Activated CD4-positive, alpha-beta T cell treated with anti-CD3 and anti-CD28 coated beads, Interleukin-2, amount 50 U/mL, for 1 hour (primary cell): Measurements from ENCODE around the gene ATP2A2.
A peak's percentile ranks its signal among the peaks of the same experiment; 100 is the strongest.

Source experiments
- DNase-seq: peaks from one replicate; pipeline ENCODE4 v3.0.0-alpha.2; 2020

ATP2A2 gene

GRCh38 chr12:110262442-110263388, 18.3 kb upstream of the ATP2A2 start:
- no peak for DNase-seq

DNA sequence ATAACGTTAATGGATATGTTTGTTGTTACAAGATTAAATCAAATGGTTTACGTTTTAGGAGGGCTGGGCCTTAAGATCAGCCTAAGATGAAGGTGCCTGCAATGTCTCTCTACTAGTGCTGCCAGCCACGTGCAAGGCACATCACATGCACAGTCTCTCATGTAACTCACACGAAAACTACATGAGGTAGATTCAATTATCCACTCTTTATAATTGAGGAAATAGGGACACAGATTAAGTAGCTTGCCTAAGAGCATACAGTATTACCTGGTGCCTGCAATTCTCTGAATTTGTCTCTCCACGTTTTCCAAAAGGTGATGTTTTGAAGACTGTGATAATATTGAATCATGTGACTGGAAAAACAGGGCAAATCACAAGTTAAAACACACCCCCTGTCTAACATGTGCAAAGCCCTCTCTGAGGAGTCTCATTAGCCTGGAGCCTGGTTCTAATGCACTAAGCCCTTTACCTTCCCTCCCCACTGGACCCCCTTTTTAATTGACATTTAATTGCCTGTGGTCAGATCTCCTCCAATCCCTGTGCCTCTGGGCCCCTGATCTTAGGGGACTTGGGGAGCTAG, 14.6 kb upstream of the ATP2A2 start:
- no peak for DNase-seq

GRCh38 chr12:110266980-110267620, 13.9 kb upstream of the ATP2A2 start:
- no peak for DNase-seq

GRCh38 chr12:110269622-110270124, 11.4 kb upstream of the ATP2A2 start:
- DNase-seq = no peak

DNA sequence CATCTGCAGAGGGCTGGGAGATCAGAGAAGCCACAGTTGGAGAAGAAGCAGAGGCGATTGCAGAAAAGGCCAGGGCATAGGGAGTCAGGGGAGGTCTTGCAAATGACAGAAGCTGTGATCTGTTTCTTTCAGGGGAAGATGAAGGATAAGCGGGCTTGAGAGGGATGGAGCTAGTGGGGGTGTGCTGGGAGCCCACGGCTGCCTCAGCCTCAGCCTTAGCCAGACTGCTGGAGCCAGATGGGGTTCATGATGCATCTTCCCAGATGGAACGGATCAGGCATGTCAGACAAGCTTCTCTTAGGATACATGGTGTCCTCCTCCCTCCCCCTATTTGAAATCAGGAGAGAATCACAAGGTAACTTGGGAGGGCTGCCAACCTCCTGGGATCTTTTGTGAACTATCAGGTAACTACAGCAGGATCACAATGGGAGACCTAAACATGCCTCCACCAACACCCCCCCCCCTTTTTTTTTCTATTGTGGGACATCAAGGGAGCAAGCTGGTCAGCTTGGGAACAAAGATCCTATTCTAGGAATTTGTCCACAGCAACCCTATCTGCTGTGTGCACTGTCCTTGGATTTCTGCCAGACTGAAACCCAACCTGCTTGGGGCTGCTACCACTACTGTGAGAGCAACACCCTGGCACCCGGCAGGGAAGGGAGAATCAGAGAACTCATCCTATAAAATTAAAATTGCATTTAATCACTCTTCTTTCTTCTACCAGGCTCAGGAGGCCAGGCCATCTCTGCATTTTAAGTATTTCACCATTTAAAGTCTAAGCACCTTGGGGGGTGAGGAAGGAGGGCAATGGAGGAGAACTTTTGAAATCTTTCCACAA, 10.7 kb upstream of the ATP2A2 start:
- no peak for DNase-seq

DNA sequence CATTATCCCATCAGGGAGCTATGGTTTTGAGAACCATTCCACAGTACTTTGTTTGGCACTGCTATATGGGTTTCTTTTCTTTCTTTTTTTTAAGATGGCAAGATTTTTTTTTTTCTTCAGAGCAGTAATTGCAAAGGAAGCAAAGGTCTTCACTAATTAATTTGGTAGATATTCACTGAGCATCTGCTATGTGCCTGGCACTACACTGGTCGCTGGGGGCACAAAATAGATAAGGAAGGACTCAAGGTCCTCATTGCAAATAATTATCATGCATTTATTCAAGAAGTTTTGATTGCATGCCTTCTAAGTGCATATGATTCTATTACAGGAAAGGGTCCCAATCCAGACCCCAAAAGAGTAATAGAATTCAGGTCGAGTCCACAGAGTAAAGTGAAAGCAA, 10.0 kb upstream of the ATP2A2 start:
- DNase-seq = no peak

DNA sequence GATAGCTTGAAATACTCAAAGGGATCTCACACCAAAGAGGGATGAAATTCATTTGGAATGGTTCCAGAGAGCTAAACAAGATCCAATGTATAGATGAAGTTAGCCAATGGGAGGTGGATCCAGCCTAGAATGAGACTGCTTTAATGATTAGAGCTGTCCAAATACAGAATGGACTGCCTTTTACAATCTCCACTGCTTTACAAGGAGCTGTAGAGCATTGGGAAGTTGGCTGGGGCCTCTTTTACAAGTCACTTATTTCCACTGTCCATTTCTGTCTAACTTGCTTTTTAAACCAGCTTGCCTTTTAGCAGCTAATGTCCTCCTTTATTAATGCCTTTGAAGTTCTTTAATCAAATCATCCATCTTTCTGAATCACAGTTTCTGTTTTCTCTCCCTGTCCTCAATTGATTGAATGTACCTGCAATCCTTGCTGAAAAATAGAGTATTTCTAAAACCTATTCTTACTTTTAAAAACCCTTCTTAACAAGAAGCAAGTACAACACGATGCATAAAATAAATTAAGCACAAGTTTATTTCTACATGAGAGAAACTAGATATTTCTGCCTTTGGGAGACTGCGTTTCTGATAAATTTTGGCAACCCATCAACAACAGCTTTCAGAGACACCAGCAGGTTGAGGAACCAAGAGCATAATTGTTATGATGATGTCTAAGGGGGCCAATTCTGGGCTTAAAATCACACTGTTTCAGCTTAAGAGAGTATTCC, 3.4 kb upstream of the ATP2A2 start:
- no peak for DNase-seq

GRCh38 chr12:110278255-110278536, 2.9 kb upstream of the ATP2A2 start:
- DNase-seq = no peak

DNA sequence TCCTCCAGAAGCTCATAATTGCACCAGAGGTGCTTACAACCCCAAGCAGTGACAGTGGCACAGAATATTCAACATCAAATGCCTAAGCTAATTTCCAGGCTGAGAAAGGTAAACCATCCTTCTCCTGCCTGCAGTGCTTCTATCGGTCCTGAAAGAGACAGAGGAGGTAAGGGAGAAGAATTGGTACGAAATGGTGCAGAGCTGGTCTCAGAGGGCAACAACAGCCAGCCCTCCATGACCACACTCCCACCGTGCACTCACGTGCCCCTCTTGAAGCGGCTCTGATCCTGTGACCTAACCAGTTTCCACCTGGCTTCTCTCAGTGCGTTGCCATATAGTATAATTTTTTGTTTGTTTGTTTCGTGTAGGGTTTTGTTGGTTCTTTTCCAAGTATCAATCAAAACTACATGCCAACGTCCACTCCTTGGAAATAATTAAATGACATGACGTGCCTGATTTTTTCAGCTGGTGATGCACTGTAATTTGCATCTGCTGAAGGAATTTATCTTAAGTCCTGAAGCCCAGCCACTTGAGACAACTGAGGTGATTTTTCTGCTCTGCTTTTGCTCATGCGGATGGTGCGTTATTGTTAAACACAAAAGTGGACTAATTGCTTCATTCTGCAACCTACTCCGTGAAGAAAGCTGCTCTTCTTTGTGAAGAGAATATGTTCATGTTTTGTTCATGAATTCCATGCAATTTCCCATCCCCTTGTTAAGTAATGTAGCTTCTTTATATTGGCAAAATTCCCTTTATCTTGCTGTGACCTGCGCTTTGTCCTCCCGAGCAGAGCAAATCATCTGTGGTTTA, 1.3 kb upstream of the ATP2A2 start:
- DNase-seq = no peak

DNA sequence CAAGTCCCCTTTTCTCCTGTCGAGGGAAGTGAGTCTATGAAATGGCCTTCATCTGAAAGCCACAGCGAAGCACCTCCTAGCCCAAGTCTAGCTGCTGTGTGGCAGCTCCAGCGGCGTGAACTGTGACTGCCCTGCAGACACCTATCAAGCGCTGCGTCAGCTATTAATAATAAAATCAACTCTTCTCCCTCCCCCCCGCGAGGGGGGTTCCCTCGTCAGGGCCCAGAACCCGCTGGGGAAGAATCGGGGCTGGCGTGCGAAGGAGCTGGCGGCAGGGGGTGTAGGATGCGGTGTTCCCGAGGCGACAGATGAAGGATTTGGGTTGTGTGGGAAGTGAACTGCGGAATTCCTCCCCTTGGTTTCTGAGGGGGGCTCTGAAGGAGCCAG, 662 bp upstream of the ATP2A2 start:
- peak; percentile 50 for DNase-seq

GRCh38 chr12:110281549-110282299, 677 bp downstream of the ATP2A2 start:
- peak; percentile 30 for DNase-seq

DNA sequence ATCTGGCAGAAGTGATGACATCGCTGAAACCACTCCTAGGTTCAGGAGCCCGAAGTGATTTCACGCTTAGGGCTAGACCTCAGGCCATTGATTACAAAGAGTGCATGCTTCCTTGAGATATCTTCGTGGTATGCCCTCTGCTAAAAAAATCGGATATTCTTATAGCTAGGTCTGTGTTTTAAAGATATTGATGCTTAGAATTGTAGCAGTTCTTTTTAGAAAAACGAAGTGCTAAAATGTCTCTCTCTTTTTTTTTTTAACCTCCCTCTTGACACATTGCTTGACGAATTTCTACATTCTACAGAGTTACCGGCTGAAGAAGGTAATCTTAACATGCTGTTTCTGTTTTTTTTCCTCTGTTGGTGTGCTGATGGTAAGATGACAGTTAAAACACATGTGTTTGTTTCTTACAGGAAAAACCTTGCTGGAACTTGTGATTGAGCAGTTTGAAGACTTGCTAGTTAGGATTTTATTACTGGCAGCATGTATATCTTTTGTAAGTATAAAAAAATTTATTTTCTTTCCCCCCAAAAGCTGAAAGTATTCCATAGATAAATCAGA, 1.3 kb downstream of the ATP2A2 start:
- no peak for DNase-seq

DNA sequence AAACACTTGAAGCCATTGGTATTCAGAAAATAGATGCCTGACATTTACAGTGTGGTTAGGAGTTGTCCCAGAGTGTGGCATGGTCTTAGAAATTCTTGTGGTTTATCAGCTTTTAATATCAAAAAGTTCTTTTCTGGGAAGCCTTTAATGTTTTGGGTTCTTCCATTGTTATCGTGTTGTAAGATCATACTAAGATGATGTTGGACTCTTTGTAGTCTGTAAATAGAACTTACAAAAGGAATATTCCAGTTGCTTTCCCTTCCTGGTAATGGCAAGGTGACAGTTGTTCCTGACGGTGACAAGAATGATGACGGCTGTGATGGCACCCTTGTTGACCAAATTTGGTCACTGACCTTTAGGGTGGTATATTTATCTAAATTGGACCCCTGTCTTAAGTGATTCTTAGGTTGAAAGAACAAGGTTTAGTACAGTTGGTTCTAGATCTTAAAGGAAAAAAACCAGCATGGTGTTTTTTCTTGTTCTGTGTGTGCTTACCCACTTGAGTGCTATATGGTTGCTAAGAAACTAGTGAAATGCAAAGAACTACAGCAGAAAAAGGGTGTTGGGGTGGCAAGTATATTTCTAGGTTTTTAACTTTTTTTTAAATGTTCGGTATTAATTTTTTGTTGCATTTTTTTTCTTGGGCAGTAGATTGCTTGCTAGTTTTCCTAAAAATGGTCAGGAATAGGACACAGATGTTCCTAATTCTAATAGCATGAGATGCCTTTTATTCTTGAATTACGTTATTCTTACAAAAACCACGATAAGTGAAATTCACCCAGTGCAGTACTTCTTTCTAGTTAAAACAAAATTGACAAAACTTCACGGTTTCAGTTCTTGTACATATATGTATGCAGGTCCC, 2.1 kb downstream of the ATP2A2 start:
- no peak for DNase-seq

DNA sequence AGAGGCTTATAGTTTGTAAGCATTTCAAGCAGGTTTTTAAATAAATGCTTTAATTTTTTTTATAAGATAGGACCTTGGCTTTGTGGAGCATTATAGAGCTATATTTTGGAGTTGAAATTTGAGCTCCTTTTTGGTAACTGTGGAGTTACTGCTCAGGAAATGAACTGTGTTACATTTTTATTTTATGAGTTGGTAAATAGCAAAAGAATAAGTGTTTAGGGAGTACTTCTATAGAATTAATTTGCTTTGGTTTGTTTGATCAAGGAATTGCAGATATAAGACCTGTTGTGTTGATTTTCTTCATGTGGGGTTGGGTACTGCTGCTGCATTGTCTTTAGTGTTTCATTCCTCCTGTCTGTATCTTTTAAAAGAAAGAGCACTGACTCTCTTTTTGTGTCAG, 3.5 kb downstream of the ATP2A2 start:
- DNase-seq = no peak

DNA sequence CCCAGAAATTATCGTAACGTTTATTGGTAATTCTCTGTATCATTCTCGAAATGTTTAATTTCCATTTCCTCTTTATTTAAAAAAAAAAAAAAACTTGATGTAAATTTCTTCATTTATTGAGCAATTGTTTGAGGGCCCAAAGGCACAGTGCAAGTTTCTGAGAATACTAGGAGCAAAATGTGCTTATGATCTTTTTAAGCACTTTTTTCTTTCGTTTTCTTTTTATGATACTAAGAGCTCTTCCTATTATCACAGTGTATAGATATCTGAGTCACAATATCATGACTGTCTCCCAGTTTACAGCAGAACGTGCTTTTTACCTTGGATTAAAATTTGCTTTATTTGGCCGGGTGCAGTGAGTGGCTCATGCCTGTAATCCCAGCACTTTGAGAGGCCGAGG, 5.6 kb downstream of the ATP2A2 start:
- DNase-seq = no peak

DNA sequence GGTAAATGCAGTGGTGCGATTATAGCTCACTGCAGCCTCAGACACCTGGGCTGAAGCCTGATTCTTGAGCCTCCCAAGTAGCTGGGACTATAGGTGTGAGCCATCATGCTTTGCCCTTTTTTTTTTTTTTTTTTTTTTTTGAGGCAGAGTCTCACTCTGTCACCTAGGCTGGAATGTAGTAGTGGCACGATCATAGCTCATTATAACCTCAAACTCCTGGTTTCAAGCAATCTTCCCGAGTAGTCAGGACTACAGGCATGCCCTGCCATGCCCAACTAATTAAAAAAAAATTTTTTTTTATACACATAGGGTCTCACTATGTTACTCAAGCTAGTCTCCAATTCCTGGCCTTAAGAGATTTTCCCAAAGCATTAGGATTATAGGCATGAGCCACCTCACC, 6.9 kb downstream of the ATP2A2 start:
- DNase-seq = no peak

- DNase-seq = no peak
Measured at GRCh38 chr12:110289044-110289710, 8.1 kb downstream of the ATP2A2 start.

GRCh38 chr12:110289711-110290078, 8.6 kb downstream of the ATP2A2 start:
- no peak for DNase-seq
